ENCODE measurements around the gene TRPC3.

TRPC3 gene

DNA sequence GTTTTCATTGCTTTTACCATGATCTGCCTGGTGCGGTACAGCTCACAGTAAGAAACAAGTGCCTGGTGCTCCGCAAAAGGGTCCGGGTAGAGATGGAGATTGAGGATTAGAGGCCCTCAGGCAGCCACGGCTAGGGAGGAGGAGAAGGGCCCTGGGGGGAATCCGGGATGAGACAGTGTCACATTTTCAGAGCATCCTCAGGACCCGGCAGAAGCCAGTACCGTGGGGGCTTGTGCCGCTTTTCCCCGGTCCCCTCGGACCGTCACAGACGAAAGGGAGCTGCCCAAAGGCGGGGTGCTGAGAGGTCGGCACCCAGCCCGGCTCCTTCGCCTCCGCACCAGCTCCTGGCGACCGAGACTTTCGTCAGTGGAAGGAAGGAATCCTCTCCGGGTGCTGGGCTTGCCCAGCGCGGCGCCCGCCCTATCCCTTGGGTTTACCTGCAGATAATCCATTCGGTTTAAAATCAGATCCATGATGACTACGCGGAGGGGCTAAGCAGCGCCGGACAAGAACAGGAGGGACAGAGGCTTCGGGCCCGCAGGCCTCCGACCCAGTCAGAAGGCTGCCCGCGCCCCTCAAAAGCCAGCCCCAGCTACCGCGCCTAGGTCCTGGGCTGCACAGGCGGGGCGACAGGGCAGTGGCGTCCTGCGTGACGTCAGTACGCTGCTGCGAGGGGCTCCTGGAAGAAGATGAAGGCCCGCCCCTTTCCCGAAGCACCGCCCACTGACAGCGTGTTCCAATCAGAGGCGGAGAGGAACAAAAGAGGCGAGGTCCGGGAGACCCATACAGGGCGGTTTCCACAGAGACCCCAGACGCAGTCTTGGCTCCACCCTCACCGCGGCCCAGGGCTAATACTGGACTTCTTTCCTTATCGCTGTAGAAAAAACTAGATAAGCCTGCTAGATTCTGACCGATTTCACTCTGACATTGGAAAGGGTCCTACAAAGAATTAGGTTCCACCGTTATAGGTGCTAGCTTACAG lies 81.7 kb downstream of the TRPC3 start, which contains the start of gene BBS7:
BBS7 (minus strand) TSS at position 634 of the 982 bp plus-strand sequence; CDS start at position 473, 161 bp downstream.
- peak; percentile 74 to 93 for DNase-seq

DNA sequence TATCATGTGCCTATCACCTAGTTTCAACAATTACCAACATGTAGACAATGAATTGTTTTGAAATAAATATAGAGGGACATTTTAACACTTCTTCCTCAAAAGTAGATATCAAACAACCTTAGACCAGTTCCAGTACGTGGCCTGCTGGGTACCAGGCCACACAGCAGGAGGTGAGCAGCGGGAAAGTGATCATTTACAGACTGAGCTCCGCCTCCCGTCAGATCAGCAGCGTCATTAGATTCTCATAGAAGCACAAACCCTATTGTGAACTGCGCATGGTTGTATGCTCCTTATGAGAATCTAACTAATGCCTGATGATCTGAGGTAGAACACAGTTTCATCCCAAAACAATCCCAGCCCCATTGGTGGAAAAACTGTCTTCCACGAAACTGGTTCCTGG lies 88.1 kb downstream of the TRPC3 start:
- DNase-seq = no peak

DNA sequence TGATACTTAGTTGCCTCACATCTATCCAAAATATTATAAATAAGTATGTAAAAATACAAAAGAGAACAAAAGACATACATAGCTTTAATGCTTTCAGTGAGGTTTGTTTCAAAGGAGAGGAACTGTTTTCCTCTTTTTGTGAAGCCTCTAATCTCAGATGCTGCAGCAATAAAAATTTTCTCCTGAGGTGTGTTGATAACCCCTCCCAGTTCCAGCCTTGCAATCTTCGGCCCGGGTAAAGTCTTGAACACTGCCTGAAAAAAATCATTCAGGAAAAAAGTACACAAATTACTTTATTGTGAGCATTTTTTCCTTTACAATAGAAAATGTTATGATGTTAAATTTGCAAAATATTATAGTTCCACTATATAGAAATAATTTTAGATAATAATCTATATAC lies 90.4 kb downstream of the TRPC3 start:
- DNase-seq = no peak

DNA sequence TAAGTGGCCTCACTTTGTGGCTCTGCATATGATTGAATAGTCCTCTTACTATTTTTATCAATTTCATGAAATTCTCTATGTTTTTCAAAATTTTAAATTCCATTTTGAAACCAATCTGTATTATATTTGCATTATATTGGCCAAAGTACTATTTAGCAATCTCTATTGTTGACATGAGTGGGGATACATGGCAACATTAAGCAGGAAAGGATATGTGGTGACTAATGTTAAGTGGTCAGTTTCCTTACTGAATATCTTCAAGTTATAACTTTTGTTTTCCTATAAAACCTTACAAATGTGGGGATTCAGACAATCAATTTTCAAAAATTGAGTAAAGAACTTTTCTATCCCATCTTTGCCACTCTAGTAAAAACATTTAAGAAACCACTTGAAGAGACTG lies 91.7 kb downstream of the TRPC3 start:
- DNase-seq = no peak

DNA sequence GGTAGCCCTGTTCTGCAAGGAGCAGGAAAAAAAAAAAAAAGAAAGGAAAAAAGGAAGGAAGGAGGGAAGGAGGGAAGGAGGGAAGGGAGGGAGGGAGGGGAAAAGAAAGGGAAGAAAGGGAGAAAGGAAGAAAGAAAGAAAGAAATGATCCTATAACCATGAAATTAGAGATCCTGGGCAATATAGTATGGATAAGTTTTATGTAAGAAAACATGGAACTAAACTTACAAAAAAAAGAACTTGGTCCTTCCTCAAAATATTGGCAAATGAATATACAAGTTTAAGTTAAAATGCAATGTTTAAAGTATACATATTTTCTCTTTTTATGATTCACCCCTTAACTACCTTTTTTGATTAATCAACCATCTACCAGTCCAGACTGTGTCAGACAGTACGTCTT lies 100.5 kb downstream of the TRPC3 start:
- no peak for DNase-seq

DNA sequence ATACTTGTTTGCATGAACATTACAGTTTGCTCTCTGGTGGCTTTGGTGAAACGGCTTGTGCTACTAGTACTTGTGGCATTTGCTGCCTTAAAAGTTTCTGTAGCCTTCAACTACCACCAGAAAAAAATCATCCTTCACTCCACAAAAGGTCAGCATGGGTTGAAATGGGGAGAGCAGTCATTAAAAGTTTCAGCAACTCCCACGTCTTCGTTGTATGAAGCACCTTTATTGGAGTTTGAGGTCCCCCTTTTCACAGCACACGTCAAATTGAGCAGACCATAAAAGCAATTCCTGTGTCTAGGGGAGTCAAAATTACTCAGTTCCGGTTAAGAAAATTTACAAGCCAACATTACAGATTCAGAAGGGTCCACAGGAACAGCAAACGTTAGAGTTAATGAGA lies 105.2 kb downstream of the TRPC3 start:
- no peak for DNase-seq

DNA sequence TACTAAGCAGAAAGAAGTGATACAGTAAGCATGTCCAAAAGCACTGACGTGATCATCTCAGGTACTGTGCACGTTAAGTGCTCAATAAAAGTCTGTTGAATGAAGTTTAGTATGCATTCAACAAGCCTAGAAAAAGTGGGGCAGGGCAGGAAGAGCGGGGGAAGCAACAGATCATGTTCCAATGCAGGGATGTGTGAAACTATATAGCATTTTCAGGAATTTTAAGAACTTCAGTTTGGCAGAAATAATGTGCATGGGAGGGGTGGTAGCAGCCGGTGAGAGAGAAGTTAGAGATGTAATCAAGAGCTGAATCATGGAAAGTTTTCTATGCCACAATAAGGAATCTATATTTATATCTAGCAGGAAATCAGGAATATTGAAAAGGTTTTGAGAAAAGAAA lies 109.0 kb downstream of the TRPC3 start:
- no peak for DNase-seq

DNA sequence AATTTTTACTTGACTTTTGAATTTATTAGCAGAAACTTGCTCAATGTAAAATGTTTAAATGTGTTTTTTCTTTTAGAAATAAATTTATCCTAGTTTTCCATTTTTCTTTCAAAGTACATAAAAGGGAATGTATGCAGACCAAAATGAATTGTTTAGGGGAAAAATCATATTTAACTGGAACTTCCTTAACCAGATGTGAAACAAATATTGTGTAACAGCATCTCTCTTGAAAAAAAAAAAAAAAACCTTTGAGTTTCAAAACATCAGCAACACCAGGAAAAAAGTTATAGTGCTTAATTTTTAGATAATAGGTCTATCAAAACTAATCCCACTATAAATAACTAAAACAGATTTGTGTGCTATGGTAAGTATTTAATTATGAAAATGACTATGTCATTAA lies 113.7 kb downstream of the TRPC3 start:
- no peak for DNase-seq

DNA sequence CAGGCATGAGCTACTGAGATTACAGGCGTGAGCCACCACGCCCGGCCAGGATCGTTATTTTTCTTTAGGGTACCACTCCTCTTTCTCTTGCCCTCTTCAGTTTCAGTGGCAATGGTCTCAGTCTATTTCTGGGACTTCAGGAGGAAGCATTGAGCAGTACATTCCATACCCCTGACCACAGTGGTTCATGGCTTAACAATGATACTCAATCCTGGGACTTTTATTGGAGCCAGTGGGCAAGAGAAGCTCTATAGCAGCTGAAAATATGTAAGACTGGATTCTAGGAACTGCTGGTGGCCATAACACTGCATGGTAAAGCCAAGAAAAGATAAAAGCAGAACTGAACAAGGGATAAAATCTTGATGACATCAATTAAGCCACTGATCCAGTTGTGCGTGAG lies 122.3 kb downstream of the TRPC3 start:
- no peak for DNase-seq
